PC-9 (cell line): ENCODE results near the gene HNRNPA2B1.
A peak's percentile ranks its signal among the peaks of the same experiment; 100 is the strongest.

Experiments
- EZH2 ChIP-seq: fragments of 200-600 bp; sonication (generic); IDR thresholded peaks from 2 replicates; pipeline ENCODE4 v1.8.0; 2017; ENCODE audit warnings: antibody characterized with exemption, low read depth
- TF ChIP-seq, protein P1 (sequence below): fragments of 200-600 bp; sonication (generic); conservative IDR thresholded peaks from 2 replicates; pipeline ENCODE4 v1.6.1; 2017; ENCODE audit warnings: mixed run types, antibody characterized with exemption, mild to moderate bottlenecking, moderate library complexity

DNA sequence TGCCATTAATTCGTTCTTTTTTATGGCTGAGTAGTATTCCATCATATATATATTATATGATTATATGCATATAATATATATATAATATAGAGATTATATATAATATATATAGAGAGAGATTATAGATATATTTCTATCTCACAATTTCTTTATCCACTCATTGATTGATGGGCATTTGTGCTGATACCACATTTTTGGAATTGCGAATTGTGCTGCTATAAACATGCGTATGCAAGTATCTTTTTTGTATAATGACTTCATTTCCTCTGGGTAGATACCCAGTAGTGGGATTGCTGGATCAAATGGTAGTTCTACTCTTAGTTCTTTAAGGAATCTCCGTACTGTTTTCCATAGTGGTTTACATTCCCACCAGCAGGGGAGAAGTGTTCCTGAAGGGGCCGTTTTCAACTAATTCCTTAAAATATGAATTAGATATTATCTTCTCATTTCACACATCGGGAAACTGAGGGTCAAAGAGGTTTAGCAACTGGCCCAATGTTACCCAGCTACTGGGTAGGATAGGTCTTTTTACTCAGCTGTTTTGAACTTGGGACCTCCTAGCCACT lies 32.0 kb downstream of the HNRNPA2B1 start:
- TF ChIP-seq, protein P1, sequence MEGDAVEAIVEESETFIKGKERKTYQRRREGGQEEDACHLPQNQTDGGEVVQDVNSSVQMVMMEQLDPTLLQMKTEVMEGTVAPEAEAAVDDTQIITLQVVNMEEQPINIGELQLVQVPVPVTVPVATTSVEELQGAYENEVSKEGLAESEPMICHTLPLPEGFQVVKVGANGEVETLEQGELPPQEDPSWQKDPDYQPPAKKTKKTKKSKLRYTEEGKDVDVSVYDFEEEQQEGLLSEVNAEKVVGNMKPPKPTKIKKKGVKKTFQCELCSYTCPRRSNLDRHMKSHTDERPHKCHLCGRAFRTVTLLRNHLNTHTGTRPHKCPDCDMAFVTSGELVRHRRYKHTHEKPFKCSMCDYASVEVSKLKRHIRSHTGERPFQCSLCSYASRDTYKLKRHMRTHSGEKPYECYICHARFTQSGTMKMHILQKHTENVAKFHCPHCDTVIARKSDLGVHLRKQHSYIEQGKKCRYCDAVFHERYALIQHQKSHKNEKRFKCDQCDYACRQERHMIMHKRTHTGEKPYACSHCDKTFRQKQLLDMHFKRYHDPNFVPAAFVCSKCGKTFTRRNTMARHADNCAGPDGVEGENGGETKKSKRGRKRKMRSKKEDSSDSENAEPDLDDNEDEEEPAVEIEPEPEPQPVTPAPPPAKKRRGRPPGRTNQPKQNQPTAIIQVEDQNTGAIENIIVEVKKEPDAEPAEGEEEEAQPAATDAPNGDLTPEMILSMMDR: peak; percentile 18; the same call in 1 of the 2 replicates
- no peak for TF ChIP-seq EZH2
